GM19099 (cell line): ENCODE measurements around the gene TNP2.
A peak's percentile ranks its signal among the peaks of the same experiment; 100 is the strongest.

Experiments
- POLR2A ChIP-seq: IDR thresholded peaks from 3 replicates; pipeline ENCODE4 v1.6.1; 2011; ENCODE audit warnings: low read depth; ENCODE audit not compliant: insufficient read length; ENCODE audit errors: extremely low read depth

Gene TNP2

DNA sequence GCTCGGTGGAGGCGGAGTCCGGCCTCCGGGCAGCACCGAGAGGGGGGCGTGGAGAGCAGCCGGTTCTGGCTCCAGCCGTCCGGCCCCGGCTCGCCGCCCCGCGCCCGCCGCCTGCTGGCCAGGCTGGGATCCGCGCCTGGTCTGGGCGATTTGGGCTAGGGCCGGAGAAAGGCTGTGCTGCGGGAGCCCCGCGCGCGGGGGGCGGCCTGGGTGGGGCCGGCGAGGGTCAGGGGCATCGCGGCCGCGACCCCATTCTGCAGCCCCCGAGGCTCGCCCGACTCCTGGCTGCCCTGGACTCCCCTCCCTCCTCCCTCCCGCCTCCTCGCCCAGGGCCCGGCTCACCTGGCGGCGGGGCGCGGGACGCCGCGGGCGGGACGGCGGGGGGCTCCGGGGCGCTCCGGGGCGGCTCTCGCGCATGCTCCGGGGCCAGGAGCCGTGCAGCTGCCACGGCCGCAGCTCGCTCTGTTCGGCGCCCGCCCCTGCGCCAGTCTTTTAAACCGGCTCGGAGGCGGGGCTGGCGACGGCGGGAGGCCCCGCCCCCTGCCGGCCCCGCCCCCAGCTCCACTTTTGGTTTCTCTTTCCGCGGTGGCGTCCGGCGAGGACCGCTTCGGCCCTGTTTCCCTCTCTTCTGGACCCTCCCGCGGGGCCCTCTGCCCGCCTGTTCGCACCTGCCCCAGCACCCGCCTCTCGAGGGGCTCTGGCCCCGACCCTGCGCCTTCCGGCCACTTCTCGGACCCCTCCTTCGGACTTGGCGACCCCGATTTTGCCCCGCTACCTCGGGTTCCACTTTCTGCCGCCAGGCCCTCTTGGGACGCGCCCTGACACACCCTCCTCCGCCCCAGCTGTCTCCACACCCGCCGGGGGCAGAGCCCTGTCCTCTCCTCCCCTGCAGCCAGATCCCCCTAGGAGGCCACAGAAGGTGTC, 13.1 kb downstream of the TNP2 start, which contains the start of gene SOCS1:
SOCS1 (minus strand) TSS at position 468 of the 924 bp plus-strand sequence. CDS start 726 bp downstream, outside the sequence.
- TF ChIP-seq POLR2A: peak; percentile 99

DNA sequence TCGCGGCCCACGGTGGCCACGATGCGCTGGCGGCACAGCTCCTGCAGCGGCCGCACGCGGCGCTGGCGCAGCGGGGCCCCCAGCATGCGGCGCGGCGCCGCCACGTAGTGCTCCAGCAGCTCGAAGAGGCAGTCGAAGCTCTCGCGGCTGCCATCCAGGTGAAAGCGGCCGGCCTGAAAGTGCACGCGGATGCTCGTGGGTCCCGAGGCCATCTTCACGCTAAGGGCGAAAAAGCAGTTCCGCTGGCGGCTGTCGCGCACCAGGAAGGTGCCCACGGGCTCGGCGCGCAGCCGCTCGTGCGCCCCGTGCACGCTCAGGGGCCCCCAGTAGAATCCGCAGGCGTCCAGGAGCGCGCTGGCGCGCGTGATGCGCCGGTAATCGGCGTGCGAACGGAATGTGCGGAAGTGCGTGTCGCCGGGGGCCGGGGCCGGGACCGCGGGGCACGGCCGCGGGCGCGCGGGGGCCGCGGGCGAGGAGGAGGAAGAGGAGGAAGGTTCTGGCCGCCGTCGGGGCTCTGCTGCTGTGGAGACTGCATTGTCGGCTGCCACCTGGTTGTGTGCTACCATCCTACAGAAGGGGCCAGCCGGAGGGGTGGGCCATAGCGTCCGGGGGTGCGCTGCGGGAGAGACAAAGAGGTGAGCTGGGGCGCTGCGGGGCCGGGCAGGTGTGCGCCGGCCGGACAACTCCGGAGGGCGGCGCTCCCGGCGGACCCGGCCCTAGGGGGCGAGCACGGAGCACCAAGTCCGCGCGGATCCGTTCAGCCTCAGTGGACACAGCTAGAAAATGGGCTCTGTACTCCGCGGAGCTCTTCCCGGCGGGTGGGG, 14.0 kb downstream of the TNP2 start:
- TF ChIP-seq POLR2A: peak; percentile 45

DNA sequence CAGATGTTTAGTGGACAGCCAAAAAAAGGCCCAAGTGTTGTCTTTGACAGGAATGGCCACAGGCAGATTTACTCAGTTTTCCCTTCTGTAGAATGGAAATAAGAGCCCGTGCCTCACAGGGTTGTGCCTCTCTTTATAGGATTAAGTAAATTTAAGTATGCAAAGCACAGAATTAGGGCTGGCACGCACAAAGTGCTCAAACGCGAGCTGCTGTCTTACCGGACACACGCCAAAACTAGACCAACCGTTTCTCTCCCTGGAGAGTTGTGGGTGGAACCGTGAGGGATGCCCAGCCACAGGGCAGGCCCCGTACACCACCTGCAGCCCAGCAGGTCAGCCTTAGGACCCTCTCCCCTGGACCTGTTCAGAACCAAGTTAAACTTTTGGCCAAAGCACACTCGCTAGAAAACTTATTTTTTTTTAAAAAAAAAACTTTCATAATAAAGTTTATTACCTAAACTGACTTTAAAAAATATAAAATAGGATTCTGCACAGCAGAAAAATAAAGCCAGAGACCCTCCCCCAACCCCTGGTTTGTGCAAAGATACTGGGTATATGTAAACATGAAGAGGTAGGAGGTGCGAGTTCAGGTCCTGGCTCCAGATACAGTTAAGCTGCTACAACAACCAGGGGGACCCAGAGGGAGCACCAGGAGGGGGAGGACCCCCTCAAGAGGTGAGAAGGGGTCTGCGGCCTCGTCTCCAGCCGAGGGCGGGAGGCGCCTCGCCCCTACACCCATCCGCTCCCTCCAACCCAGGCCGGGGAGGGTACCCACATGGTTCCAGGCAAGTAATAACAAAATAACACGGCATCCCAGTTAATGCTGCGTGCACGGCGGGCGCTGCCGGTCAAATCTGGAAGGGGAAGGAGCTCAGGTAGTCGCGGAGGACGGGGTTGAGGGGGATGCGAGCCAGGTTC, 14.9 kb downstream of the TNP2 start:
- TF ChIP-seq POLR2A: peak; percentile 8

DNA sequence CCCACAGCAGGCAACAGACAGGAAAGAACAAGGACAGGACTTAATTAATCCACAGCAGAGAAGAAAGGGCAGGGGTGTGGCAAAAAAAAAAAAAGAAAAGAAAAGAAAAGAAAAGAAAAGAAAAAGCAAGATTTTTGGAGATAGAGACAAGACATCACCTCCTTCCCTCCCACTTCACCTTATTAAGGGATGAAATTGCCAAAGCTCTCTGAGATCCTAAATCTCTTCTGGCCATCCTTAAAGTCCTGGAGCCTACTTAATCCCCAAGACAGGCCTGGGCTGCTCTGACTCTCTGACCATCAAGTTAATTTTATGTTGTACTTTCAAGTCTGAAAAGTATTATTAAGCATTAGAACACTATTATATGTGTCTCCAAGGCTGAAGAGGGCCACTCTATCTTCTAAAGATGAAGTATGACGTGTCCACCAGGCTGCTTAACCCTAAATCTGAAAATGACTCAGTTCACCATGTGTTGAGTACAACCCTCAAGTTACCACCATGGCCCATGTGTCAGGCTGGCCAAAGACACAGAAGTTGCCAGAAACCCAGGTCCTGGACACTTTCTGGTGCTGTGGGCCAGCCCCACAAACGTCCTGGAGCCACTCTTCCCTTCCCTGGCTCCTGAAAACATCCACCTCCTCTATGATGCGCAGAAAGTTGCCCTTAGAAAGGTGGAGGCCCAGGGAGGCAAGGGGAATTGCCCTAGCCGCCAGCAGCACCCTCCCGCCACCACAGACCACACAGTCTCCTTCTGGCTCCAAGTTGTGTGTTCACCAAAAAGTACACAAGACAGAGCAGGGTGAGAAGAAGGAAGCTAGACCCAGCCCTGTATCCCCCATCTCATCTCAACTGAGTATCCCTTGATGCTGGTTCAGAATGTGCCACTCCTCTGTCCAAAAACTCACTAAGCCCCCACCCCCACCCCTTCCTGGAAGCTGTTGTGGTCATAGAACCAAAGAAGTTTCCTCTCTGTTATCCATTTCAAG, 15.8 kb downstream of the TNP2 start:
- TF ChIP-seq POLR2A: no peak

DNA sequence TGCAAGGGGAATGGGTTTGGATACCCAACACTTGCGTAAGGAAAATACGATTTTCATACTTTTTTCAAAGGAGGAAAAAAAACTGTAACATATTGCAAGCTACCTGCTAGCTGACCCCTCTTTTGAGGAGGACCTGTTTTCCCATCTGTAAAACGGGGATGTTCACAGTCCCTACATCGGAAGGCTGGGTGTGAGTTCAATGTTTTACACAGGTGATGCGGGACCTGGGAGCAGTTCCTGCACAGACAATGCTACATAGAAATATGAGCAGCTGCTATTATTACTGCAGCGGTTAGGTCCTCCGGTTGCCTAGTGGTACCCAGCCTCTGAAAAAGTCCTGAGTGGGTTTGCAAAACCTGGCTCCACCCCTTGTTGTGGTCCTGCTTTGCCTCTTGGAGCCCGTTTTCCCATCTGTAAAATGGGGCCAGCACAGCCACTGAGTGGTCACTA, 16.6 kb downstream of the TNP2 start:
- TF ChIP-seq POLR2A: no peak

DNA sequence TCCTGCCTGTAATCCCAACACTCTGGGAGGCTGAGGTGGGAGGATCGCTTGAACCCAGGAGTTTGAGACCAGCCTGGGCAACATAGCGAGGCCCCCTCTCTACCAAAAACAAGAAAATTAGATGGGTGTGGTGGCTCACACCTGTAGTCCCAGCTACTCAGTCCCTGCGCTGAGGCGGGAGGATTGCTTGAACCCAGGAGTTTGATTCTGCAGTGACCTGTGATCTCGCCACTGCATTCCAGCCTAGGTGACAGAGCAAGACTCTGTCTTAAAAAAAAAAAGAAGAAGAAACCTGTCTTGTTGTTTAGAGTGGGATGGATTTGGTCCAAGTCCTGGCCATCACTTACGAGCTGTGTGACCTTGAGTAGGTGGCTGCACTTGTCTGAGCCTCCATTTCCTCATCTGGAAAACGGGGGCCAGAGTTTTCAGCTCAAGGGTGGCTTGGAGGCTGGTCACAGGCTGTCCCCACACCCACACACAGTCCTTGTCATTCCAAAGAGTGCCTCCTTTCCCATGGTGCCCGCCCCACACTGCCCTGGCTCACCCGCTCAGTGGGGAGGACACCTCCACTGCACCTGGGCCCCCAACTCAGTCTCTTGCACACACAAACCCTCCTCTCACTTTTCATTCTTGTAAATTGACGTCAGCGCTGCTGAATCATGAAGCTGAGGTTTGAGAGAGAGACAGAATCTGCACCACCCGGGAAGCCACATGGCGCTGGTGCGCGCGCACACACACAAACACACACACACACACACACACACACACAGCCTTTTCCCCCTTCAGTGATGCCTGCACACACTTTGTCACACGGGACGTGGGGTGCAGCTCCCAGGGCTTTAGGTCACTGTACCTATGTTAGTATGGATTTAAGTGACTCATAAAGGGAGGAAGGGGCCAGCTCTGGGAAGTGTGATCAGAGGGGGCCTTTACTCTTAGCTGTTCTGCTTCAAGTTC, 17.3 kb downstream of the TNP2 start:
- TF ChIP-seq POLR2A: peak; percentile 50

DNA sequence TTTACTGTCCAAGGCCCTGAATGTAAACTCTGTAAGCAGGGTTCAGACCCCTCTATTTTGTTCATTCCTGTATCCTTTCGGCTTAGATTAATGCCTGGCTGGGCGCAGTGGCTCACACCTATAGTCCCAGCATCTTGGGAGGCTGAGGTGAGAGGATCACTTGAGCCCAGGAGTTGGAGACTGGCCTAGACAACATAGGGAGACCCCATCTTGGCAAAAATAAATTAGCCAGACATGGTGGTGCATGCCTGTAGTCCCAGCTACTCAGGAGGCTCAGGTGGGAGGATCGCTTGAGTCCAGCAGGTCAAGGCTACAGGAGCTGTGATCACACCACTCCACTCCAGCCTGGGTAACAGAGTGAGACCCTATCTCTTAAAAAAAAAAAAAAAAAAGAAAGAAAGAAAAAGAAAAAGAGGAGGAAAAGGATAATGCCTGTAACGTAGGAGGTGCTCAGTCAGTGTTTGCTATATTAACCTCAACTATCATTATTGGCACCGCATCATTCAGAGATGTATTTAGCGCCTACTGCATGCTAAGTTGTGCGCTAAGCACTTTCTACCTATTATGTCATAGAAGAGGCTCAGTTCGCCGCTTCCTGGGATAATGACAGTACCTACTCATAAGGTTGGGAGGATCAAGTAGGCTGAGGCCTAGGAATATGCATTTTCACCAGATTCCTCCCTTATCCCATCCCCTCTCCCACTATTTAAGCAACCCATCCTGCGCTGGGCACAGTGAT, 18.2 kb downstream of the TNP2 start:
- peak; percentile 43 for TF ChIP-seq POLR2A

DNA sequence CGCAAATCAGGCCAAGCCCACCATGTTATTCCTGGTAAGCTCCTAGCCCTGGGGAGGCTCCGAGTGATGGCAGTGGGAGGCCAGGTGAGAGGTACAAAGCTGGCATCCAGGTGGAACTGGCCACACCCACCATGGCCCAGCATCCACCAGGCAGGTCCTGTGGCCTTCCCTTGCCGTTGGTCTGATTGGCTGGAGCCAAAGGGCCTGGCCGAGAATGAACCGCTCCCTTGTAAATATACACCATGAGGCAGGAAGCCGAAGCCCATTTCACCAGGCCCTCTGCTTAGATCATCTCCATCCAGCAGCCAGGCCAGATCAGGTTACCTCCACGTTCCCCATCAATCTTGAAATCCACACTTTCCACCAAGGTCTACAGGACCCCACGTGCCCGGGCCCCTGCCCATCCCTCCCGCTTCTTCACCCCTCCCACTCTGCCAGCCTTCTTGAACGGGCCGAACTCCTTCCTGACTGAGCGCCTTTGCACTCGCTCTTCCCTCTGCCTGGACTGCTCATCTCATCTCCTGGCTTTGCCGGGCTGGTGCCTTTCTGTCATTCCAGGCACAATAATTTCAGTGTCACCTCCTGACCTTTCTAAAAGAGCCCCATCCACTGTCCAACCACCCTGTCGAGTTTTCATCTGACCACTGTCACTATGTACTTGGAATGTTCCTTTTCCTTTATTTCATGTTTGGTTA, 18.9 kb downstream of the TNP2 start:
- TF ChIP-seq POLR2A: peak; percentile 35

DNA sequence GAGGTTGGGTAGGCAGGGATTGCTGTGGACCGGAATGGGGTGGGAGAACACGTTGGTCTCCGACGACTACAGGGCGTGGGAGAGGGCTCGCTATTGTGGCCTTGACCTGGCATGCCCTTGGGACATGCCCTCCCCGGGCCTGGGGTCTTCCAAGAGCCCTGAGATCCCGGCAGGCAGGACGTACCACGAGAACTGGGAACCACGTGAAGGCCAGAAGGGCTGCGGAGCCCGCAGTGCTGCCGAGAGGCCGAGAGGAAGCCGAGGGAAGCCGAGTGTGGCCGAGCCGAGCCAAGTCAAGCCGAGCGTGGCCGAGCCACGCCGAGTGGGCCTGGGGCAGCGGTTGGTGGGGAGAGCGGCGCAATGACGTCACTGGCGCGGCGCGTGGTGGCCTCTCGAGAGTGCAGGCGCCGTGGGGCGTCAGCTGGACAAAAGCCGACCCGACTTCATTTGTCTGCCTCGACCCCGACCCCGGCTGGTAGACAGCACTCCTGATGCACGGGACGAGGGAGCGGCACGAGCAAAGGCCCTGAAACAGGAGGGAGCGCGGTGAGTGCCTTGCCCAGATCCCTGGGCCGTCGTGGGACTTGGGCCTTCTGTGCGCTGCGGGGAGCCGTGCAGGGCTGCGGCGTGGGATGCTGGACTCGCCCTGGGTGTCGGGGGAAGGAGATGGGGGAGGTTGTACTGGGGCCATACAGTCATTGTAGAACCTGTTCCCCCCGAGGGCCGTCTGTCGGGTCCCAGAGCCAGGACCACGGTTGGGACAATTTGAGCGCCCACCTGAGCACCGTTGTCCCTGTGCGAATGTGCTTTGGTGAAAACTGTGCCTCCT, 19.7 kb downstream of the TNP2 start:
- no peak for TF ChIP-seq POLR2A

DNA sequence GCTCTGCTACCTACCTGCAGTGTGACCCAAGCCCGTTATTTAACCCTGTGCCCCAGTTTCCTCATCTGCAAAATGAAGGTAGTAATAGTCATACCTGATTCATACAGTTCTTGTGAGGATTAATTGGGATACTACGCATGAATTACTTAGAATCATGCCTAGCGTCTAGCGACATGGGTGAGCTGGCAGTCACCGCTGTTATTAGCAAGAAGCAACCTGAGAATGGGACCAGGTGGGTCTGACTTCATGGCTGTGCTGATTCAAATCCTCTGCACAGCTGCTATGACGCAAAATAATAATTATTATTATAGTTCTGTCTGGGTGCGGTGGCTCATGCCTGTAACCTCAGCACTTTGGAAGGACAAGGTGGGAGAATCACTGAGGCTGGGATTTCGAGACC, 21.0 kb downstream of the TNP2 start:
- TF ChIP-seq POLR2A: no peak
